SK-N-SH (cell line): ENCODE data around the gene SCO2. TPM values are rescaled to one million over a fixed set of nuclear protein-coding genes. Genes with fewer than 3 reads are reported as not detected.

Experiments
- CTCF ChIA-PET: fragments of 300-600, 350-600 bp; formaldehyde crosslinking; extraction: SDS; loops from one replicate; lab custom pipeline; 2021; lab: Yijun Ruan, JAX
- POLR2A ChIA-PET: fragments of 350-600 bp; sonication (Branson Sonifier 250); formaldehyde crosslinking; extraction: SDS; loops from one replicate; lab custom pipeline; 2020; ENCODE audit warnings: antibody characterized with exemption, inconsistent platforms; lab: Yijun Ruan, JAX
- DNase-seq: peaks from one replicate; pipeline ENCODE4 v3.0.0; 2012
- H2AFZ ChIP-seq: fragments of 200-600 bp; sonication (generic); 2 replicates; pipeline ENCODE4 v1.8.1; 2016; ENCODE audit warnings: antibody characterized with exemption, mild to moderate bottlenecking, low read depth
- H3F3A ChIP-seq: fragments of 200-600 bp; sonication (generic); replicated peaks from 2 replicates; pipeline ENCODE3; 2016; ENCODE audit warnings: antibody characterized with exemption, mild to moderate bottlenecking; ENCODE audit not compliant: insufficient read depth
- H3K27ac ChIP-seq, 2 experiments: fragments of 200-500 bp in 1 of 2; fragments of 200-600 bp in 1 of 2; sonication (Bioruptor generic) in 1 of 2; sonication (generic), shearing (Covaris generic) in 1 of 2; 2 replicates each; pipeline versions ENCODE4 v1.5.1 to v1.6.1; 2014 to 2016; ENCODE audit warnings: low read depth in 2 of 2, inconsistent platforms in 1 of 2, low read length in 1 of 2, mild to moderate bottlenecking in 1 of 2, mixed read lengths in 1 of 2
- H3K27me3 ChIP-seq: fragments of 200-600 bp; sonication (generic), shearing (Covaris generic); 2 replicates; pipeline ENCODE4 v1.6.1; 2016; ENCODE audit warnings: mixed run types; ENCODE audit not compliant: insufficient read depth
- H3K36me3 ChIP-seq, 2 experiments: fragments of 200-500 bp in 1 of 2; fragments of 200-600 bp in 1 of 2; sonication (Bioruptor generic) in 1 of 2; sonication (generic) in 1 of 2; replicated peaks in 1 of 2; 2 replicates each; pipeline versions ENCODE3 to v1.5.1; 2014 to 2016; ENCODE audit warnings: low read length in 1 of 2, mild to moderate bottlenecking in 1 of 2; ENCODE audit not compliant: insufficient read depth in 2 of 2, control insufficient read depth in 1 of 2
- H3K4me1 ChIP-seq, 2 experiments: fragments of 200-500 bp in 1 of 2; fragments of 200-600 bp in 1 of 2; sonication (Bioruptor generic) in 1 of 2; sonication (generic), shearing (Covaris generic) in 1 of 2; 2 replicates each; pipeline versions ENCODE4 v1.5.1 to v1.6.1; 2014 to 2016; ENCODE audit warnings: low read depth in 1 of 2, low read length in 1 of 2, mixed run types in 1 of 2; ENCODE audit not compliant: insufficient read depth in 2 of 2, control insufficient read depth in 1 of 2
- H3K4me2 ChIP-seq: fragments of 200-600 bp; sonication (generic), shearing (Covaris generic); 2 replicates; pipeline ENCODE4 v1.6.1; 2017; ENCODE audit warnings: mixed run types
- H3K4me3 ChIP-seq, 2 experiments: fragments of 200-500 bp in 1 of 2; fragments of 200-600 bp in 1 of 2; sonication (Bioruptor generic) in 1 of 2; sonication (generic), shearing (Covaris generic) in 1 of 2; 2 replicates each; pipeline versions ENCODE4 v1.5.1 to v1.8.1; 2014 to 2016; ENCODE audit warnings: low read depth in 2 of 2, inconsistent platforms in 1 of 2, low read length in 1 of 2, mild to moderate bottlenecking in 1 of 2, mixed read lengths in 1 of 2, moderate library complexity in 1 of 2
- H3K79me2 ChIP-seq: fragments of 200-600 bp; sonication (generic); 2 replicates; pipeline ENCODE4 v1.8.1; 2017; ENCODE audit warnings: mild to moderate bottlenecking; ENCODE audit not compliant: insufficient read depth
- H3K9ac ChIP-seq: fragments of 200-600 bp; sonication (generic); 2 replicates; pipeline ENCODE4 v1.6.1; 2017; ENCODE audit warnings: mixed run types
- H3K9me2 ChIP-seq: fragments of 200-600 bp; sonication (generic); 2 replicates; pipeline ENCODE4 v1.6.1; 2017; ENCODE audit warnings: mixed run types
- H3K9me3 ChIP-seq: fragments of 200-600 bp; sonication (generic); 2 replicates; pipeline ENCODE4 v1.6.1; 2017; ENCODE audit warnings: mixed run types, mild to moderate bottlenecking, moderate library complexity
- H4K20me1 ChIP-seq: fragments of 200-600 bp; sonication (generic); 2 replicates; pipeline ENCODE4 v1.6.1; 2017; ENCODE audit warnings: mild to moderate bottlenecking, mixed run types; ENCODE audit not compliant: insufficient read depth
- CHD2 ChIP-seq: fragments of 150-350 bp; IDR thresholded peaks from 2 replicates; pipeline ENCODE4 v1.6.1; 2018; ENCODE audit warnings: low read length; ENCODE audit not compliant: partially characterized antibody
- ELF1 ChIP-seq: IDR thresholded peaks from 2 replicates; pipeline ENCODE4 v1.4.0; 2012
- EP300 ChIP-seq, 2 experiments: IDR thresholded peaks; 2 replicates each; pipeline versions ENCODE4 v1.4.0 to v1.6.1; 2012; ENCODE audit warnings: borderline replicate concordance in 1 of 2, low read depth in 1 of 2, low read length in 1 of 2
- FOSL2 ChIP-seq: IDR thresholded peaks from 2 replicates; pipeline ENCODE4 v1.4.0; 2012; ENCODE audit warnings: low read depth, mild to moderate bottlenecking, moderate library complexity, borderline replicate concordance
- FOXJ3 ChIP-seq: sonication (generic); formaldehyde crosslinking; IDR thresholded peaks from 2 replicates; pipeline ENCODE4 v1.5.1; 2020; ENCODE audit warnings: mild to moderate bottlenecking, missing genetic modification reagents
- FOXM1 ChIP-seq: IDR thresholded peaks from 2 replicates; pipeline ENCODE4 v1.4.0; 2012; ENCODE audit warnings: low read depth, mild to moderate bottlenecking
- GABPA ChIP-seq: IDR thresholded peaks from 2 replicates; pipeline ENCODE4 v1.4.0; 2012; ENCODE audit warnings: low read depth, mild to moderate bottlenecking
- GATA2 ChIP-seq: sonication (generic); formaldehyde crosslinking; IDR thresholded peaks from 2 replicates; pipeline ENCODE4 v1.5.0; 2020; ENCODE audit warnings: mild to moderate bottlenecking, missing genetic modification reagents
- JUND ChIP-seq: IDR thresholded peaks from 2 replicates; pipeline ENCODE4 v1.4.0; 2012
- NFIC ChIP-seq: IDR thresholded peaks from 2 replicates; pipeline ENCODE4 v1.4.0; 2012; ENCODE audit warnings: borderline replicate concordance
- POLR2AphosphoS5 ChIP-seq: IDR thresholded peaks from 2 replicates; pipeline ENCODE4 v1.6.1; 2012; ENCODE audit warnings: low read depth, low read length
- RAD21 ChIP-seq: IDR thresholded peaks from 2 replicates; pipeline ENCODE4 v1.6.1; 2012; ENCODE audit warnings: mild to moderate bottlenecking, low read length
- RCOR1 ChIP-seq: fragments of 150-350 bp; IDR thresholded peaks from 2 replicates; pipeline ENCODE4 v1.6.1; 2017; ENCODE audit warnings: antibody characterized with exemption, low read length
- RFX5 ChIP-seq: IDR thresholded peaks from 2 replicates; pipeline ENCODE4 v1.6.1; 2012; ENCODE audit warnings: mild to moderate bottlenecking, improper control_type of control experiment, low read length
- RXRA ChIP-seq: IDR thresholded peaks from 2 replicates; pipeline ENCODE4 v1.4.0; 2012; ENCODE audit warnings: low read depth, mild to moderate bottlenecking, borderline replicate concordance
- SIN3A ChIP-seq: IDR thresholded peaks from 2 replicates; pipeline ENCODE4 v1.6.1; 2012; ENCODE audit warnings: low read depth, mild to moderate bottlenecking, low read length, moderate library complexity, borderline replicate concordance
- SMC3 ChIP-seq: IDR thresholded peaks from 2 replicates; pipeline ENCODE4 v1.6.1; 2012; ENCODE audit warnings: low read depth, low read length, improper control_type of control experiment
- TCF12 ChIP-seq: IDR thresholded peaks from 2 replicates; pipeline ENCODE4 v1.4.0; 2012
- YY1 ChIP-seq: IDR thresholded peaks from 2 replicates; pipeline ENCODE4 v1.4.0; 2012; ENCODE audit warnings: low read depth, mild to moderate bottlenecking
- WGBS: methylation state at CpG from one replicate; pipeline ENCODE4 v1.1.6; 2017; ENCODE audit warnings: low lambda C conversion rate; 5-methylcytosine and 5-hydroxymethylcytosine counted together
- polyA plus RNA-seq, 3 experiments: library from polyadenylated mRNA; depleted of rRNA; stranded (reverse); fragments of >200 nt; gene quantifications; 2 replicates each; pipeline ENCODE4 v1.2.3, GENCODE V29; 2012
- TF ChIP-seq, protein P1 (sequence below): fragments of 150-350 bp; IDR thresholded peaks from 2 replicates; pipeline ENCODE4 v1.6.1; 2016; ENCODE audit warnings: mild to moderate bottlenecking, low read depth, low read length
- TF ChIP-seq, protein P2 (sequence below): fragments of 200-600 bp; sonication (generic); IDR thresholded peaks from 2 replicates; pipeline ENCODE4 v1.6.1; 2017; ENCODE audit warnings: antibody characterized with exemption, mild to moderate bottlenecking, moderate library complexity
- TF ChIP-seq, protein P3 (sequence below): IDR thresholded peaks from 2 replicates; pipeline ENCODE4 v1.4.0; 2012; ENCODE audit warnings: low read depth, borderline replicate concordance
- TF ChIP-seq, protein P4 (sequence below): IDR thresholded peaks from 2 replicates; pipeline ENCODE4 v1.4.0; 2012; ENCODE audit warnings: low read depth, borderline replicate concordance

The SCO2 gene
- polyA plus RNA-seq, 1 of the 3 experiments (the other 2 are of a cell fraction): 4.0 TPM

DNA sequence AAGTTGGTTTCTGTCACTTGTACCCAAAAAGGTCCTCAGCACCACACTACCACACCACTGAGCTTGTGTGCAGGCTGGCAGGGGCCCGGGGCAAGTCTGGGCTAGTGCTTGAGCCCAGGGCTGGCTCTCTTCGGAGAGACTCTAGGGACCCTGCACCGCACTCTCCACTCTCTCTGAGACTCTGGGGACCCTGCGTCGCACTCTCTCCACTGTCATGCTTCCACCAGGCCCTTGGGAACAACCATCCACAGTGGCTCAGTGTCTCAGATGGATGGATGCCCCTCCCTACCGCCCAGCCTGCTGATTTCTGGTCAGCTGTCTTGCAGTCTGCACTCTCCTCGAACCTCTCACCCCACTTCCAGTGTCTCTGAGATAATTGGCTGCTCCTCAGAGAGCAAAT, 48.5 kb downstream of the SCO2 start:
- Histone ChIP-seq H3K36me3 (peaks cover 0 to 2% of the 10 kb centered on the region in 2 experiments), H3K79me2 (peaks cover 25% of the 10 kb centered on the region), H3K9me2 (no peaks in the 10 kb centered on the region), H3K27me3 (peaks cover 10% of the 10 kb centered on the region; the same call in 1 of the 2 replicates), H3K27ac (no peak overlapping the region)
- 95% methylated on average over 4 of the region's 7 CpGs for WGBS
- POLR2A ChIA-PET: no interaction called here
- no peak for TF ChIP-seq ELF1
- TF ChIP-seq GABPA: no peak
- TF ChIP-seq YY1: no peak
- no peak for TF ChIP-seq SMC3
- TF ChIP-seq POLR2AphosphoS5: no peak
- TF ChIP-seq SIN3A: no peak
- TF ChIP-seq, protein P1, sequence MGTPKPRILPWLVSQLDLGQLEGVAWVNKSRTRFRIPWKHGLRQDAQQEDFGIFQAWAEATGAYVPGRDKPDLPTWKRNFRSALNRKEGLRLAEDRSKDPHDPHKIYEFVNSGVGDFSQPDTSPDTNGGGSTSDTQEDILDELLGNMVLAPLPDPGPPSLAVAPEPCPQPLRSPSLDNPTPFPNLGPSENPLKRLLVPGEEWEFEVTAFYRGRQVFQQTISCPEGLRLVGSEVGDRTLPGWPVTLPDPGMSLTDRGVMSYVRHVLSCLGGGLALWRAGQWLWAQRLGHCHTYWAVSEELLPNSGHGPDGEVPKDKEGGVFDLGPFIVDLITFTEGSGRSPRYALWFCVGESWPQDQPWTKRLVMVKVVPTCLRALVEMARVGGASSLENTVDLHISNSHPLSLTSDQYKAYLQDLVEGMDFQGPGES: no peak
- no peak for TF ChIP-seq EP300 (IDR thresholded peaks at IDR 0.05; ENCODE audit: borderline replicate concordance in 1 of 2, low read depth in 1 of 2, low read length in 1 of 2)
- TF ChIP-seq FOSL2: no peak
- TF ChIP-seq RCOR1: no peak
- TF ChIP-seq FOXJ3 (CRISPR knock-in tag): no peak
- no peak for TF ChIP-seq RFX5
- TF ChIP-seq, protein P2, sequence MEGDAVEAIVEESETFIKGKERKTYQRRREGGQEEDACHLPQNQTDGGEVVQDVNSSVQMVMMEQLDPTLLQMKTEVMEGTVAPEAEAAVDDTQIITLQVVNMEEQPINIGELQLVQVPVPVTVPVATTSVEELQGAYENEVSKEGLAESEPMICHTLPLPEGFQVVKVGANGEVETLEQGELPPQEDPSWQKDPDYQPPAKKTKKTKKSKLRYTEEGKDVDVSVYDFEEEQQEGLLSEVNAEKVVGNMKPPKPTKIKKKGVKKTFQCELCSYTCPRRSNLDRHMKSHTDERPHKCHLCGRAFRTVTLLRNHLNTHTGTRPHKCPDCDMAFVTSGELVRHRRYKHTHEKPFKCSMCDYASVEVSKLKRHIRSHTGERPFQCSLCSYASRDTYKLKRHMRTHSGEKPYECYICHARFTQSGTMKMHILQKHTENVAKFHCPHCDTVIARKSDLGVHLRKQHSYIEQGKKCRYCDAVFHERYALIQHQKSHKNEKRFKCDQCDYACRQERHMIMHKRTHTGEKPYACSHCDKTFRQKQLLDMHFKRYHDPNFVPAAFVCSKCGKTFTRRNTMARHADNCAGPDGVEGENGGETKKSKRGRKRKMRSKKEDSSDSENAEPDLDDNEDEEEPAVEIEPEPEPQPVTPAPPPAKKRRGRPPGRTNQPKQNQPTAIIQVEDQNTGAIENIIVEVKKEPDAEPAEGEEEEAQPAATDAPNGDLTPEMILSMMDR: no peak
- TF ChIP-seq, all 33 proteins: peak for 0
- Histone ChIP-seq H2AFZ (no peak overlapping the region), H3K4me3 (no peak overlapping the region), H3K9me3 (no peaks in the 10 kb centered on the region), H3K9ac (no peak overlapping the region), H4K20me1 (peaks cover 24% of the 10 kb centered on the region), H3K4me1 (peaks cover 0 to 26% of the 10 kb centered on the region in 2 experiments; a peak in 2 of 4 replicates), H3K4me2 (no peak overlapping the region), H3F3A (no peaks in the 10 kb centered on the region)
- no peak for DNase-seq
- CTCF ChIA-PET: interaction anchor here (1.8 to 5.1 kb wide), 2 partner anchors 21 to 49 kb away, joined by 4 to 24 read pairs; partner anchors contain the start of gene SCO2

DNA sequence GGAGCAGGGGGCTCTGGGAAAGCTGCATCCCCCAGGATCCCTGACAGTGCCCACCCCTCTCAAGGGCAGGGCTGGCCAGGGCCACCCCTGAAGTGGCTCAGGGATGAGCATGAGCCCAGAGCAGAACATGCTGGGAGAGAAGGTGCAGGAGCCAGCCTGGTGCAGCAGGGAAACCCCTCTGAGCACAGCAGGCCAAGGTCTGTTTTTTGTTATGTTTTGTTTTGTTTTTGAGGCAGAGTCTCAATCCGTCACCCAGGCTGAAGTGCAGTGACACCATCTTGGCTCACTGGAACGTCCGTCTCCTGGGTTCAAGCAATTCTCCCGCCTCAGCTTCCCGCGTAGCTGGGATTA, 49.8 kb downstream of the SCO2 start:
- H3K27ac ChIP-seq: no peak overlapping the region
- peaks cover 37% of the 10 kb centered on the region for H3K79me2 ChIP-seq
- DNase-seq: no peak
- no peak for TF ChIP-seq FOXJ3 (CRISPR knock-in tag)
- no peak for TF ChIP-seq RFX5
- TF ChIP-seq TCF12: no peak
- TF ChIP-seq JUND: no peak
- no peak for TF ChIP-seq NFIC
- TF ChIP-seq, protein P3, sequence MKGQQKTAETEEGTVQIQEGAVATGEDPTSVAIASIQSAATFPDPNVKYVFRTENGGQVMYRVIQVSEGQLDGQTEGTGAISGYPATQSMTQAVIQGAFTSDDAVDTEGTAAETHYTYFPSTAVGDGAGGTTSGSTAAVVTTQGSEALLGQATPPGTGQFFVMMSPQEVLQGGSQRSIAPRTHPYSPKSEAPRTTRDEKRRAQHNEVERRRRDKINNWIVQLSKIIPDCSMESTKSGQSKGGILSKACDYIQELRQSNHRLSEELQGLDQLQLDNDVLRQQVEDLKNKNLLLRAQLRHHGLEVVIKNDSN: no peak
- no peak for TF ChIP-seq RXRA
- no peak for TF ChIP-seq CHD2
- TF ChIP-seq RAD21: no peak
- TF ChIP-seq EP300 (IDR thresholded peaks at IDR 0.05; ENCODE audit: borderline replicate concordance in 1 of 2, low read depth in 1 of 2, low read length in 1 of 2): no peak
- TF ChIP-seq, protein P4, sequence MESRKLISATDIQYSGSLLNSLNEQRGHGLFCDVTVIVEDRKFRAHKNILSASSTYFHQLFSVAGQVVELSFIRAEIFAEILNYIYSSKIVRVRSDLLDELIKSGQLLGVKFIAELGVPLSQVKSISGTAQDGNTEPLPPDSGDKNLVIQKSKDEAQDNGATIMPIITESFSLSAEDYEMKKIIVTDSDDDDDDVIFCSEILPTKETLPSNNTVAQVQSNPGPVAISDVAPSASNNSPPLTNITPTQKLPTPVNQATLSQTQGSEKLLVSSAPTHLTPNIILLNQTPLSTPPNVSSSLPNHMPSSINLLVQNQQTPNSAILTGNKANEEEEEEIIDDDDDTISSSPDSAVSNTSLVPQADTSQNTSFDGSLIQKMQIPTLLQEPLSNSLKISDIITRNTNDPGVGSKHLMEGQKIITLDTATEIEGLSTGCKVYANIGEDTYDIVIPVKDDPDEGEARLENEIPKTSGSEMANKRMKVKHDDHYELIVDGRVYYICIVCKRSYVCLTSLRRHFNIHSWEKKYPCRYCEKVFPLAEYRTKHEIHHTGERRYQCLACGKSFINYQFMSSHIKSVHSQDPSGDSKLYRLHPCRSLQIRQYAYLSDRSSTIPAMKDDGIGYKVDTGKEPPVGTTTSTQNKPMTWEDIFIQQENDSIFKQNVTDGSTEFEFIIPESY: no peak
- TF ChIP-seq GATA2 (CRISPR knock-in tag): no peak
- TF ChIP-seq FOXM1: no peak
- TF ChIP-seq RCOR1: no peak
- H4K20me1 ChIP-seq: peaks cover 36% of the 10 kb centered on the region
- peaks cover 0 to 2% of the 10 kb centered on the region in 2 experiments for H3K36me3 ChIP-seq
- POLR2A ChIA-PET: no interaction called here
- H3K9me2 ChIP-seq: no peaks in the 10 kb centered on the region
- peak overlapping the region; percentile 62 to 77; a peak in 2 of 4 replicates for H3K4me3 ChIP-seq
- peak overlapping the region; percentile 90 for H3K4me2 ChIP-seq
- 0 out of 2 replicates have a peak overlapping the region, but pooled peaks have one; percentile 76 for H3K9ac ChIP-seq
- no peaks in the 10 kb centered on the region for H3K9me3 ChIP-seq
- H2AFZ ChIP-seq: peak overlapping the region; percentile 92; the same call in 1 of the 2 replicates
- WGBS: 97% methylated on average over 6 of the region's 6 CpGs
- H3F3A ChIP-seq: no peaks in the 10 kb centered on the region
- peaks cover 0 to 39% of the 10 kb centered on the region in 2 experiments; a peak in 2 of 4 replicates for H3K4me1 ChIP-seq
- CTCF ChIA-PET: interaction anchor here (0.6 to 5.1 kb wide), 4 partner anchors 10 to 48 kb away, joined by 3 to 24 read pairs (median 3); no protein-coding TSS in a partner anchor
- peaks cover 5% of the 10 kb centered on the region; the same call in 1 of the 2 replicates for H3K27me3 ChIP-seq
